GM18520 (cell line): ENCODE data around the gene SLC6A3.

ENCODE experiments used
- ATAC-seq: cut with Tn5 transposase; IDR thresholded peaks from one replicate; pipeline ENCODE4 v1.9.1; 2021; ENCODE audit not compliant: unreplicated experiment

Gene SLC6A3

DNA sequence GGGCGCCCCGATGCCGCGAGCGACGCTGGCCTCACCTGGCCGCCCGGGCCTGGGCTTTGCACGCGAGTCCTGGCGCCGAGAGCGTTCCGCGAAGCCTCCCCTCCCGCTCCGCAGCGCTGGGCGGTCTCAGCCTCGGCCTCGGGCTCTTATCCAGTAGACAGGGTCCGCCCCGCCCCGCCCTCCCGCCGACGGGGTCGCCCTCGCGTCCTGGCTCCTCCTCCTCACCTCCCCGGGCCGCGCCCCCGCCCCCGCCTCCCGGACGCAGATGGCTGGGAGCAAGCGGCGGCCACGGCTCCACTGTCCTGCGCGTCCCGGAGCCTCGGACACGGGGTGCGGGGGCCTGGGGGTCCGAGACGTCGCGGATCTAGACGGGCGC lies at the start of gene SLC6A3:
Gene SLC6A3, minus strand, starts transcription at position 128 of the 376 bp plus-strand sequence. CDS start 2,243 bp downstream, outside the sequence.
- ATAC-seq = no peak

GRCh38 chr5:1493941-1494340 lies 48.7 kb upstream of the SLC6A3 start:
- ATAC-seq = no peak

DNA sequence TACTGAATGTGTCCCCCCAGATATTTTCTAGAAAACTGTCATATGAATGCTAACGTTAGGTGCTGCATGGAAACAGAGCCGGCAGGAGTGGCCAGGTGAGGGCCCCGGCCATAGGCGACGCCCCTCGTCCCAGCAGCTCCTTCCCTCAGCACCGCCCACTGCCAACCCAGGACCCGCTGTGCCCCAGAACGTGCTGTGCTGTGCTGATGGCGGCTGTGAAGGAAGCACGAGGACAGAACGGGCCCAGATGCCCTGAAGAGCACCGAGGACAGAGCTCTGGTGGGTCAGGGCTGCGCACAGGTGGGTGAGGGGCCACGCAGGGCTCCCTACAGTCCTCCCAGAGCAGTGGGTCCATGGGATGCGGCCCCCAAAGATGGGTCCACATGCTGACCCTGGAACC lies 48.2 kb upstream of the SLC6A3 start:
- ATAC-seq = no peak

GRCh38 chr5:1492757-1493156 lies 47.5 kb upstream of the SLC6A3 start:
- ATAC-seq = no peak

GRCh38 chr5:1490376-1490775 lies 45.1 kb upstream of the SLC6A3 start:
- ATAC-seq = no peak

DNA sequence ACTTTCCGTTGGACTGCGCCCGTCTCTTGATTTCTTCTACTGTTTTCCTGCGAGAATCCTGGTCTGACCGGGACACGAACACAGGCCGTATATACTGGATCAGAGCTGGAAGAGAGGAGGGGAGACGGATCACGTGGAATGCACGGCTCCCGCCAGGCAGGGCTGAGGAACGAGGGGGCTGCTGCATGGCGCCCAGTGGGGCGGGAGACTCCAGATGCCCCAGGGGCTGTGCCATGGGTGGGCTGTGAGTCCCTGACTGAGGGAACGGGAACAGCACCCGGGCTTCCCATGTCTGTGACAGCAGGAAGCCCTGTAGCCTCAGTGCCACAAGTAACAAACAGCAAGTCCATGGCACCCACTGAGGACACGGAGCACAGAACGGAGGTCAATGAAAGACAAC lies 44.5 kb upstream of the SLC6A3 start:
- no peak for ATAC-seq

DNA sequence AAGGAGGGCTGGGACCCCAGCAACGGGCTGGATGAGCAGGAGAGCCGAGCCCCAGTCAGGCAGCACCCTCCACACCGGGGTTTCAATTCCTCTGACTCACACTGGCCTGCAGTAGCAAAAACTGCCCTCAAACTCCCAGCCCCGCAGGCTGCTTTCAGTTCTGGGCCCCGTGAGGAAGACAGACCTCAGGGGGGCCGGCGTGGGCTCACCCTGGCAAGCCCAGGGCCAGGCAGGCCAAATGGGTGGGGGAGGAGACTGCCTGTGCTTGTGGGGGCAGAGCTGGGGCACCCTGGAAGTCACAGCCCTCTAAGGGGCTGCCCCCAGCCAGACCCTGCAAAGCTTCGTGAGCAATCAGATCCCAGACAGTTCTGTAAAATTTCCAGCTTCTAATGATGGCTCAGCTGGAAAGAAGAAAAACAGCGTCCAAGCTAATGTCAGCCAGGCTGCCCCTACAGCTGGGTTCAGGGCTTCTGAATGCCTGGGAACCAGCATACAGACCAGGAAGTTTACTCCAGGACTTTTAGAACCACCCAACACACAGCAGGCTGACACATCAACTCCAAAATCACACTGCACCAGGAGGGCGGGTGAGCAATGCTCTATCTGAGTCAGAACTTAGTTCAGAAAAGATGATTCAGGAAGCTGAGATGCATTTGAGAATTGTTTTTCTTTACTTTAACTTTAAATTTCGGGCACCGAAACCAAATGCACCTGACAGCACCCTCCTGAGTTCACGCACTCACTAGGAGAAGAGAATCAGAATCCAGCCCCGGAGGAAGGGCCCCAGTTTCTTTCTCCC lies 43.8 kb upstream of the SLC6A3 start:
- ATAC-seq = peak; percentile 34

DNA sequence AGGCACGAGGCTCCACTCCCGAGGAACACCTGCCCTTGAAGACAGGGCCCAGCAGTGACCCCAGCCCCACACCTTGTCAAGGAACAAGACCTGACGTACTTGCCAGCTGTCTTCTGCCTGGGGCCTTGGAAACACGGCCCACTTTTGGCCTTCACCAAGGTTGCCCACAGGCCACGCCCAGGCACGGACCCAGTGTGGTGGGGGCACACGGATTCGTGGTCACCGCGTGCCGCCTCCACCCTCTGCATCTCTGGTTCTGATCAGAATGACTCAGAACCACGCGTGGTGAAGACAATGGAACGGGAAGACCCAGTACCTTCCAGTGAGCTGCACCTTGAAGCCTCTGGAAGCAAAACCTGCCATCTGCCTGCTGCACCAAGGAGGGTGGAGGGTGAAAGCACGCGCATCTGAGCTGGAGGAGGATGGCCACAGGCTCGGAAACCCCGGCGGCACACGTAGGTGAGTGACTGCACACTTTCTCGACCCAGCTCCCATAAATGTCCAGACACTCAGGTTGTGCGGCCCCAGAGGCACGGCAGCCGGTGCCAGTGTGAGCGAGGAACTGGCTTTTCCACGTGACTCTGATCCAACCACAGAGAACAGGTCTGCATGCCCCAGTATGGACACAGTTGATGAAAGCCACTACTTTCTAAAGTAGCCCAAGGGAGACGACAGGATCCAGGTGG lies 42.0 kb upstream of the SLC6A3 start:
- no peak for ATAC-seq

DNA sequence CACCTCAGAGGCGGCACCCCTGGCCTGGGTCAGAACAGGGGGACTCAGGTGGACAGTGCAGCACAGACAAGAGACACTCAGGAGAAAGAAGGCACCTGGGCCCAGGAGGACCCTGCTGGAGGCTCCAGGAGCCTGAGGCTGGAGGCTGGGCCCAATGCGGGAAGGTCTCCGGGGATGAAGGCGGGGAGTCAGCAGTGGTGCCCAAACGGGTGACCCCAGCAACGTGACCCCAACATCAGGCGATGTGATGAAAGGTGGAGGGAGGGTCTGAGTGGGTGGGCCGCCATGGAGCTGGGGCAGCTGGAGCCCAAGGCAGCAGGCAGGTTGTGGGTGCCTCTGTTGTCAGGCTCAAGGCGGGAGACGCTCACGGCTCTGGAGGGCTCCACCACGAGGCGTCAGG lies 41.0 kb upstream of the SLC6A3 start:
- no peak for ATAC-seq

- ATAC-seq = no peak
These were observed 40.4 kb upstream of the SLC6A3 start for GRCh38 chr5:1485579-1486118.

GRCh38 chr5:1484730-1485578 lies 39.7 kb upstream of the SLC6A3 start:
- peak; percentile 43 for ATAC-seq

GRCh38 chr5:1483856-1484729 lies 38.9 kb upstream of the SLC6A3 start:
- ATAC-seq = no peak

GRCh38 chr5:1483064-1483463 lies 37.8 kb upstream of the SLC6A3 start:
- ATAC-seq = no peak

DNA sequence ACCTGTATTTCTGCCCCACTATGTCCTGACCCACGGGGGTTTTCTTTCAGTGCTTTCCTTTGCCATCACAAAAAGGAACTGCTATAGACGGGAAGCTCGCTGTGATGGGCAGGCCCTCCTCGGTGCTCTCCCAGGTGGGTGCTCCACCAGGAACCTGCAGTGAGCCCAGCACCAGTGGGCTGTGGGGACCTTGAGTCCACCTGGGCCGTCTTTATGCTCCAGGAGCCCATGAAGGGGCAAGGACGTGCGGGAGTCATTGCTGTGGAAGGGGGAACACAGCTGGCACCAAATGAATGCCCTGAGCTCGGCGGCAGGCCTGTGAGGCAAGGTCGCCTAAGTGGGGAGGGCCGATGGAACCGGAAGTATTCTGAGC lies 36.7 kb upstream of the SLC6A3 start:
- no peak for ATAC-seq

GRCh38 chr5:1481266-1481958 lies 36.2 kb upstream of the SLC6A3 start:
- no peak for ATAC-seq

DNA sequence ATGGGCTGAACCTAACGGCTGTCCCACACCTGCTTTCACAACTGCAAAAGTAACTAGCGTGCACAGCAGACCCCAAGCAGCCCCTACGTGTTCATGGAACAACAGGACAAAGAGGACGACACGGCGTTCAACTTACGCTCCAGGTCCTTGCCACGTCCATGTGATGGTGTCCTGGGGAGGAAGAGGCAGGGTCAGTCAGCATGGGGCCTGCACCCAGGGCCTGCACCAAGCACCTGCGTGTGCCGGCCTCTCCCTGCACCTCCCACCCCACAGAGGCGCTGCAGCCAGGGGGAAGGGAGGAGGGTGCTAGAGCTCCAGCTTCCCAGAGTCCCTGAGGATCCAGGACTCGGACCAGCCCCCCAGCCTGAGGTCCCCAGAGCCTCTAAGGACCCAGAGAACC lies 35.6 kb upstream of the SLC6A3 start:
- no peak for ATAC-seq

- no peak for ATAC-seq
These were observed 35.0 kb upstream of the SLC6A3 start for GRCh38 chr5:1480217-1480616.

GRCh38 chr5:1479581-1480188 lies 34.4 kb upstream of the SLC6A3 start:
- no peak for ATAC-seq

DNA sequence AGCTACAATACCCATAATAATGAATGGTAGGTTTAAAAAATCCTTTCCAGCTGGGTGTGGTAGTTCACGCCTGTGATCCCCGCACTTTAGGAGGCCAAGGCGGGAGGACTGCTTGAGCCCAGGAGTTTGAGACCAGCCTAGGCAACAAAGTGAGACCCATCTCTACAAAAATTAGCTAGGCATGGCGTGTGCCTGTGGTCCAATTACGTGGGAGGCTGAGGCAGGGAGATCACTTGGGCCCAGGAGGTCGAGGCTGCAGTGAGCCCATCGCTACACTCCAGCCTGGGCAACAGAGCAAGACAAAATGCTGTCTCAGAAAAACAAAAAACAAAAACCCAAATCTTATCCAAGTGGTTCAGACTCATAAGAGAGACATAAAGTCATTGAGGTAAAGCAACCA lies 33.8 kb upstream of the SLC6A3 start:
- no peak for ATAC-seq
